Dermis blood vessel endothelial cell (primary cell): ENCODE measurements around the gene PPIA. TPM values are rescaled to one million over a fixed set of nuclear protein-coding genes. Genes with fewer than 3 reads are reported as not detected.
"Not testable (repeated sequence)": the region's sequence is repeated elsewhere in the genome, so short reads cannot be mapped to it uniquely, and the experiment has no call there.

Experiments used
- DNase-seq: peaks from one replicate; pipeline ENCODE4 v3.0.0; 2010
- total RNA-seq: library from RNA; depleted of rRNA; stranded (reverse); fragments of >200 nt; gene quantifications from 2 replicates; pipeline ENCODE4 v1.2.3, GENCODE V29; 2014

The PPIA gene
- total RNA-seq, 1 donor from 2014 or later = 3,103 TPM

- no peak for DNase-seq
Measured at GRCh38 chr7:44791278-44792219, 4.9 kb upstream of the PPIA start.

- no peak for DNase-seq
Measured at GRCh38 chr7:44793919-44794318, 2.6 kb upstream of the PPIA start.

DNA sequence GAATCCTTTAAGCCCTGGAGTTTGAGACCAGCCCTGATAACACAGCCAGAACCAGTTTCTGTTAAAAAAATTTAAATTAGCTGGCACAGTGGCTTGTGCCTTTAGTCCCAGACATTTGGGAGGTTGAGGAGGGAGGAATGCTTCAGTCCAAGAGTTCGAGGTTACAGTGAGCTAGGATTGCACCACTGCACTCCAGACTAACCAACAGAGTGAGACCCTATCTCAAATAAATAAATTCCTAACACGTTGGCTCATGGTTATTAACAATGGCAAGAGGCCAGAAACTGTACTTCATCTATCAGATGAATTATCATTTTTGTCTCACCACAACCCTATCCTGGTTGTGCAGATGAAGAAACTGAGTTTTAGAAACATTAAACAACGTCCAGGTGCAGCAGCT is 2.1 kb upstream of the PPIA start:
- DNase-seq = no peak

DNA sequence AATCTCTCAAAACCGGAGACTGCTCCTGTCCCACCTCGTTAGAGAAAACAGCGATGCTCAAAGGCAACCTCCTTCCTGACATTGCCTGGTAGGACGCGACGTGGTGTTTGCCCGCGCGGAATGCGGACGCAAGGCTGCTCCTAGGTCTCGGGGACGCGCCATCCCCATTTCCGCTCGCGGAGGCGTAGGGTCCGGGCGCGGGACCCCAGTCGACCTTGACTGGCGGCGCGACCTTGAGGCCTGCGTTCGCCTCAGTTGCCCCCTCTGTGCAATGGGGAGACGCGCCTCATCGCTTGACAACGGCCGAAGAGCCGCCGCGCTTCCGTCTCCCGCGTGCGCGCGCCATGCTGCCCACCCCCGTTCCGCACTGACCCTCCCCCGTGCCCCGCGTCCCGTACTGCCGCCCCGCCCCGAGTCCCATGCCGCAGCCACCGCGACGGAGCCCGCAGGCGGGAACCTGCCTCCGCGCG is 412 bp upstream of the PPIA start:
- peak; percentile 58 for DNase-seq

- peak; percentile 93 for DNase-seq
Measured at GRCh38 chr7:44797329-44798258, 1.1 kb downstream of the PPIA start.

- no peak for DNase-seq
Measured at GRCh38 chr7:44798649-44799305, 2.3 kb downstream of the PPIA start.

- DNase-seq = no peak
Measured at GRCh38 chr7:44799939-44800338, 3.5 kb downstream of the PPIA start.

DNA sequence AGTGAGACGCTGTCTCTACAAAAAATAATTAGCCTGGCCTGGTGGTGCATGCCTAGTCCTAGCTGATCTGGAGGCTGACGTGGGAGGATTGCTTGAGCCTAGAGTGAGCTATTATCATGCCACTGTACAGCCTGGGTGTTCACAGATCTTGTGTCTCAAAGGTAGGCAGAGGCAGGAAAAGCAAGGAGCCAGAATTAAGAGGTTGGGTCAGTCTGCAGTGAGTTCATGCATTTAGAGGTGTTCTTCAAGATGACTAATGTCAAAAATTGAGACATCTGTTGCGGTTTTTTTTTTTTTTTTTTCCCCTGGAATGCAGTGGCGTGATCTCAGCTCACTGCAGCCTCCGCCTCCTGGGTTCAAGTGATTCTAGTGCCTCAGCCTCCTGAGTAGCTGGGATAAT is 5.4 kb downstream of the PPIA start:
- DNase-seq = no peak

DNA sequence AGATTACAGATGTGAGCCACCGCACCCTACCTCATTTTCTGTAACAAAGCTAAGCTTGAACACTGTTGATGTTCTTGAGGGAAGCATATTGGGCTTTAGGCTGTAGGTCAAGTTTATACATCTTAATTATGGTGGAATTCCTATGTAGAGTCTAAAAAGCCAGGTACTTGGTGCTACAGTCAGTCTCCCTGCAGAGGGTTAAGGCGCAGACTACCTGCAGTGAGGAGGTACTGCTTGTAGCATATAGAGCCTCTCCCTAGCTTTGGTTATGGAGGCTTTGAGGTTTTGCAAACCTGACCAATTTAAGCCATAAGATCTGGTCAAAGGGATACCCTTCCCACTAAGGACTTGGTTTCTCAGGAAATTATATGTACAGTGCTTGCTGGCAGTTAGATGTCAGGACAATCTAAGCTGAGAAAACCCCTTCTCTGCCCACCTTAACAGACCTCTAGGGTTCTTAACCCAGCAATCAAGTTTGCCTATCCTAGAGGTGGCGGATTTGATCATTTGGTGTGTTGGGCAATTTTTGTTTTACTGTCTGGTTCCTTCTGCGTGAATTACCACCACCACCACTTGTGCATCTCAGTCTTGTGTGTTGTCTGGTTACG is 6.0 kb downstream of the PPIA start:
- DNase-seq = no peak

DNA sequence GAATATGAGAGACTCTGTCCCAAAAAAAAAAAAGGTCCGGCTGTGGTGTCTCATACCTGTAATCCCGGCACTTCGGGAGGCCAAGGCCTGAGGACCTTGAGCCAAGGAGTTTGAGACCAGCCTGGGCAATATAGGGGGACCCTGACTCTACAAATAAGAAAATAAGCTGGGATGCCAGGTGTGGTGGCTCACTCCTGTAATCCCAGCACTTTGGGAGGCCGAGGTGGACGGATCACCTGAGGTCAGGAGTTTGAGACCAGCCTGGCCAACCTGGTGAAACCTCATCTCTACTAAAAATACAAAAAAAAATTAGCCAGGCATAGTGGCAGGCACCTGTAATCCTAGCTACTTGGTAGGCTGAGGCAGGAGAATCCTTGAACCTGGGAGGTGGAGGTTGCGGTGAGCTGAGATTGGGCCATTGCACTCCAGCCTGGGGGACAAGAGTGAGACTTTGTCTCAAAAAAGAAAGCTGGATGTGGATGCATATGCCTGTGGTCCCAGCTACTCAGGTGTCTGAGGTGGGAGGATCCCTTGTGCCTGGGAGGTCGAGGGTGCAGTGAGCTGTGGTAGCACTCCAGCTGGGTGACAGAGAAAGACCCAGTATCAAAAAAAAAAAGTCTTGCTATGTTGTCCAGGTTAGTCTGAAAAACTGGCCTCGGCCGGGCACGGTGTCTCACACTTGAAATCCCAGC is 7.5 kb downstream of the PPIA start:
- DNase-seq = not testable (repeated sequence)

DNA sequence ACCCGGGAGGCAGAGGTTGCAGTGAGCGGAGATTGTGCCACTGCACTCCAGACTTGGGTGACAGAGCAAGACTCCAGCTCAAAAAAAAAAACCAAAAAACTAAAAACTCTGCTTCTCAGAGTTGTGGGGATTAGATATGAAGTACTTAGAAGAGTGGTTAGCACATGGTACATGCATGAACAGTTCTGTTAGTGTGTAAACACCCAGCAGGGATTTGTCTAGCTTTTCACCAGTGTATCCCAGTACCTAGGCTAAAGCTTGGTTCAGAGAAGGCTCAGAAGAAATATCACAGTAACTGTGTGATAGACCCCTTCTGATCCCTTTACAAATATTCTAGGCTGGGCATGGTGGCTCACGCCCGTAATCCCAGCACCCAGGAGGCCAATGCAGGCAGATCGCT is 9.5 kb downstream of the PPIA start:
- DNase-seq = no peak

DNA sequence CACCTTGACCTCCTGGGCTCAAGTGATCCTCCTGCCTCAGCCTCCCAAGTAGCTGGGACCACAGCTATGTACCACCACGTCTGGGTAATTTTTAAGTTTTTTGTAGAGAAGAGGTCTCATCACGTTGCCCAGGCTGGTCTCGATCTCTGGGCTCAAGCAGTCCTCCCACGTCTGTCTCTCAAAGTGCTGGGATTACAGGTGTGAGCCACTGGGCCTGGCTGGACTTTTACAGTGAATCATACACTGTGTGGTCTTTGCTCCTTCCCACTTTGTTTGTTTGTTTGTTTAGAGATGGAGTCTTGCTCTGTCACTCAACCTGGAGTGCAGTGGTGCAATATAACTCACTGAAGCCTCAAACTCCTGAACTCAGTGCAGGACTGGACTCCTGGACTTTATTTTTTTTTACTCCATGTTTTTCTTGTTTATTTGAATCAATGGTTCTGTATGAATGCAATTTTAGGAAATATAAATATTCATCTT is 12.5 kb downstream of the PPIA start:
- no peak for DNase-seq

GRCh38 chr7:44811093-44811492 is 14.6 kb downstream of the PPIA start:
- peak; percentile 23 for DNase-seq

DNA sequence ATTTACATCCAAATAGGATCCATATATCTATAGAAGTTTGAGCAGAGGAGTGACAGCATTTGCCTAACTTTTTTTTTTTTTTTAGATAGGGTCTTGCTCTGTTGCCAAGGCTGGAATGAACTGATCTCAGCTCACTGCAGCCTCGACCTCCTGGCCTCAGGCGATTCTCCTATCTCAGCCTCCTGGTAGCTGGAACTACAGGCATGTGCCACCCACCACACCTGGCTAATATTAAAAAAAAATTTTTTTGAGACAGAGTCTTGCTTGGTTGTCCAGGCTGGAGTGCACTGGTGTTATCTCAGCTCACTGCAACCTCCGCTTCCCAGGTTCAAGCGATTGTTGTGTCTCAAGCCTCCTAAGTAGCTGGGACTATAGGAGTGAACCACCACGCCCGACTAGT is 15.1 kb downstream of the PPIA start:
- DNase-seq = no peak

DNA sequence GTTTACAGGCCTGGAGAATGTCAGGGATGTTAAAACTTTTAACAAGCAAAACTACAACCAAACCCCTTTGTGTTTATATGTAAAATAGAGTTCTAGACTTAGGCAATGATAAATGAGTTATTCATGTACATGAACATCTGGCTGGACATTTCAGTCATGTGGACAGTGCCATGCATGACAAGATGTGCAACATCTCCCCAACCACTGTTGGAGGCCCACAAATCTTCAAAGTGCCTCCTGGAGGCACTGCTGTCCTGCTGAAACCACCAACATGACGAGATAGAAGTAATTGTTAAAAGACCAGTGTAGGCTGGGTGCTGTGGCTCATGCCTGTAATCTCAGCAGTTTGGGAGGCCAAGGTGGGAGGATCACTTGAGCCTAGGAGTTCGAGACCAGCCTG is 18.4 kb downstream of the PPIA start:
- DNase-seq = no peak

DNA sequence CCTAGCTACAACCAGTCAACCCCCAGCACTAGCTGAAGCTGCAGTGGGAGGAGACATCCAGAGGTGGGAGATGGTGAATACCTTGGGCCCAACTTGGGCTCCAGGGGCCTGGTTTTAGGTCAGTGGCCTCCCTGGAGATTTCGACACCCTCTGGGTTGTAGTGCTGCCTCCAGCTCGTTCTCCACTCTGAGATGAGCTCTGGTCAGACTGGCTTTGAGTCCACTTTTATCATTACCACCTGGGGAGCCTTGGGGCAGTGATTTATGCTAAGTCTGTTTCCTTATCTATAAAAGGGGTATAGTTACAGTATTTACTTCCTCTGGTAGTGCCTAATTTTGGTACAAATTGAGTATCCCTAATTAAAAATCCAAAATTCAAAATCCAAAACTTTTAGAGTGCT is 22.8 kb downstream of the PPIA start:
- DNase-seq = no peak

DNA sequence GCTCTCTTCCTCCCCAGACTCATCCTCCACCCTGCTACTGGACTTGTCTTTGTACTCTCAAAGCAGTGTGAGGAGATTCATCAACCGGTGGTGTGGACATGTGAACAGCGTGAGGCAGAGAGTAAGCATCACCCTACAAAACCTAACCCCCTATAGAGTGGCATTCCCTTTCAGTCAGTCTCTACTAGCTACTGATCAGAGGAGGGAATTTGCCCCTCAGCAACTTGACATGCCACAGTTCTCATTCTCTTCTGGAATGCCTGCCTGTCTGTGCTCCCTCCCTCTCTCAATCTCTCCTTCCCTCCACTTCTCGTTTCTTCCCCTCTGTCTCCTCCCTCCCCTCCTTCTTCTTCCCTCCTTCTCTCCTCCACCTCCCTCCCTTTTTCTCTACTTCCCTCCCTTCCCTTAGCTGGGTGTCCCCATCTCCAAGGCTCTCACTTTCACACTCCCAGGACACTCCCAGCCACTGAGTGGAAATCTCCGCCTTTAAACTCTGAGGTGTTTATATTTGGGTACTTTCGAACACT is 26.8 kb downstream of the PPIA start:
- DNase-seq = no peak

GRCh38 chr7:44824894-44825526 is 28.5 kb downstream of the PPIA start:
- DNase-seq = no peak

DNA sequence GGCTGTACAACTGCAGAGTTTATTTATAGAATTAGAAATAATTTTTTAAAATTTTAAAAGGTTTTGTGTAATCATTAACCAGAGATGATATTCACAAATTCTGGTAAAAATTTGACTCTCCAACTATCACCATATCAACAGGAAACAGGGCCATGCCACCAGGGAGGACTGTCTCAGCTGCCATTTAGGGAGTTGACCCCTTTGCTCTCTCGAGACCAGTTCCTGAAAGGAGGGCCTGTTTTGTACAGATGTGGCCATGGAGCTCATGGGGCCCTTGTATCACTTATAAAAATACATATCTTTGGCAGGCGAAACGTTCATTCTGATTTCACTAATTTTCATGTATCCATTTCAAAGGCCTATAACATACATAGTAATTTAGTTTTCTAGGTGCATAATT is 31.1 kb downstream of the PPIA start:
- DNase-seq = no peak

GRCh38 chr7:44838751-44839150 is 42.3 kb downstream of the PPIA start:
- DNase-seq = no peak

GRCh38 chr7:44842675-44843074 is 46.2 kb downstream of the PPIA start:
- DNase-seq = not testable (repeated sequence)
